NCI-H82 (cell line): ENCODE measurements around the gene FHOD1.

ENCODE experiments used
- DNase-seq: peaks from one replicate; lab custom pipeline; 2025; lab: John Stamatoyannopoulos, UW

The FHOD1 gene

GRCh38 chr16:67190448-67191399, 56.6 kb downstream of the FHOD1 start:
- no peak for DNase-seq

- DNase-seq = peak; percentile 23
These were observed 57.2 kb downstream of the FHOD1 start, which contains the start of gene EXOC3L1 for GRCh38 chr16:67190041-67190440. Gene EXOC3L1, minus strand, starts transcription at chr16:67190136. Its CDS starts 460 bp downstream, at chr16:67189676.

- DNase-seq = no peak
These were observed 58.5 kb downstream of the FHOD1 start for GRCh38 chr16:67188798-67189197.

GRCh38 chr16:67188323-67188722, 59.0 kb downstream of the FHOD1 start:
- DNase-seq = no peak

GRCh38 chr16:67187175-67187890, 59.9 kb downstream of the FHOD1 start:
- DNase-seq = no peak

- no peak for DNase-seq
These were observed 60.7 kb downstream of the FHOD1 start for GRCh38 chr16:67186550-67186950.

GRCh38 chr16:67185651-67186134, 61.6 kb downstream of the FHOD1 start:
- no peak for DNase-seq

- DNase-seq = peak; percentile 89
These were observed 62.2 kb downstream of the FHOD1 start for GRCh38 chr16:67184995-67185650.

GRCh38 chr16:67184453-67184994, 62.8 kb downstream of the FHOD1 start:
- peak; percentile 70 for DNase-seq

- DNase-seq = peak; percentile 99
These were observed 63.4 kb downstream of the FHOD1 start, which contains the start of gene MATCAP1 for GRCh38 chr16:67183627-67184452. Gene MATCAP1, minus strand, starts transcription at chr16:67183963. Its CDS starts 3,353 bp downstream, at chr16:67180610.

- DNase-seq = no peak
These were observed 64.0 kb downstream of the FHOD1 start for GRCh38 chr16:67183284-67183626.

GRCh38 chr16:67182288-67182687, 65.0 kb downstream of the FHOD1 start:
- no peak for DNase-seq

- DNase-seq = no peak
These were observed 65.9 kb downstream of the FHOD1 start for GRCh38 chr16:67181346-67181745.

GRCh38 chr16:67180166-67180565, 67.1 kb downstream of the FHOD1 start:
- no peak for DNase-seq

- peak; percentile 32 for DNase-seq
These were observed 67.7 kb downstream of the FHOD1 start for GRCh38 chr16:67179421-67180080.
